COR-L47 (cell line): ENCODE results near the gene G6PC2.

Experiments used
- DNase-seq: peaks from one replicate; lab custom pipeline; 2025; lab: John Stamatoyannopoulos, UW

Gene G6PC2

GRCh38 chr2:168948621-168949212 is 47.6 kb downstream of the G6PC2 start:
- no peak for DNase-seq

- DNase-seq = no peak
Observed at GRCh38 chr2:168949324-168949723, 48.2 kb downstream of the G6PC2 start.

- no peak for DNase-seq
Observed at GRCh38 chr2:168951871-168952270, 50.8 kb downstream of the G6PC2 start.

GRCh38 chr2:168952424-168952823 is 51.3 kb downstream of the G6PC2 start:
- DNase-seq = no peak

- no peak for DNase-seq
Observed at GRCh38 chr2:168954256-168954655, 53.2 kb downstream of the G6PC2 start.

GRCh38 chr2:168955321-168955720 is 54.2 kb downstream of the G6PC2 start:
- DNase-seq = no peak

- DNase-seq = no peak
Observed at GRCh38 chr2:168956392-168956791, 55.3 kb downstream of the G6PC2 start.
